H4 (cell line): ENCODE results near the gene MAPRE2. TPM values are rescaled to one million over a fixed set of nuclear protein-coding genes. Genes with fewer than 3 reads are reported as not detected.

Experiments
- DNase-seq: peaks from one replicate; pipeline ENCODE4 v3.0.0-alpha.2; 2015; ENCODE audit warnings: low spot score
- total RNA-seq: library from RNA; depleted of rRNA; stranded (reverse); fragments of >200 nt; shearing (Covaris generic); gene quantifications from 2 replicates; pipeline ENCODE4 v1.2.3, GENCODE V29; 2014; rRNA removed

Gene MAPRE2
- 20.7 and 32.6 TPM in 2 replicates for total RNA-seq

GRCh38 chr18:35040988-35041814, at the start of gene MAPRE2:
Gene MAPRE2 (plus strand): TSS chr18:35041413. CDS start chr18:35041540, 127 bp downstream.
- peak; percentile 97 for DNase-seq

DNA sequence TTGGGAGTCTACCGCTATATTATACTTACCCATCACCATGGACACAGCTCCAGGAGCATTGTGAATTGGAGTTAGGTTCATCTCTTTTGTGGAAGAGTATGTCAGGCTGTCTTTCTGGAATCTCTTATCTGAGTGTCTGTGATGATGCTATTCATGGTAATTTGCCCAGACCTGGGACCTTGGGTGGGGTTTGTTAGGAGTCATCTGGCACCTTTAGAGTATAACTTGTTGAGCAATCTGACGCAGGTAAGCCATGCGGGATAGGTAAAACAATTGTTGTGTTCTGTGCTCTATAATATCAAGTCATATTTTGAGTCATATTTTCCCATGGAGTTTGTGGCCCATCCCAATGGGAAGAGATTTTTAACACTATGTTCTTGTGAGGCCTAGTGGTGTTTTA, 49.7 kb upstream of the MAPRE2 start:
- DNase-seq, result no peak

GRCh38 chr18:34993289-34993688, 47.9 kb upstream of the MAPRE2 start:
- no peak for DNase-seq

- DNase-seq, result no peak
Observed at GRCh38 chr18:34995746-34996145, 45.5 kb upstream of the MAPRE2 start.

GRCh38 chr18:34998661-34999060, 42.6 kb upstream of the MAPRE2 start:
- DNase-seq, result no peak

DNA sequence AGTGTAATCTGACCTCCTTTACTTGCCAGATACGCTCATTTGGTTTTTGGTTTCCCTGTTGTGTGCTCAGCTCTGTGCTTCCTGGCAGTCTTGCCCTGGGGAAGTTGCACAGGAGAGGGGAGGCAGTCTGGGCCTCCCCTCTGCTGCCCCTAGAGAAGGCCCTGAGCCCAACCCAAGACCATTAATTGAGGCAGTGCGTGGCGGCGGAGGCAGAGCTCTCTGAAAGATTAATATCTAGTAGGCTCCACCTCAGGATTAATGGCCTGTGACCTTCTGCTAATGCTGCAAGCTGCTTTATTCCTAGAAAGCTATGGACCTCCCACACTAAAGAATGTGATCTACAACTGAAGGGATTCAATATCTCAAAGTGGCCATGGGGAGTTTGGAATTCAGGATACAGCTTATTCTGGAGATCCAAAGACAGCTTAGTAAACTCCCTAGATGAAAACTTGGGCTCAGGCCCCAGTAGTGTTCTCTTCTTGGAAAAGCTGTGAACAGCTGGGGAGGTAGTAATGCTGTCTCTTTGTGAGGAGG, 41.4 kb upstream of the MAPRE2 start:
- no peak for DNase-seq

- DNase-seq, result no peak
Observed at GRCh38 chr18:35000457-35000856, 40.8 kb upstream of the MAPRE2 start.

DNA sequence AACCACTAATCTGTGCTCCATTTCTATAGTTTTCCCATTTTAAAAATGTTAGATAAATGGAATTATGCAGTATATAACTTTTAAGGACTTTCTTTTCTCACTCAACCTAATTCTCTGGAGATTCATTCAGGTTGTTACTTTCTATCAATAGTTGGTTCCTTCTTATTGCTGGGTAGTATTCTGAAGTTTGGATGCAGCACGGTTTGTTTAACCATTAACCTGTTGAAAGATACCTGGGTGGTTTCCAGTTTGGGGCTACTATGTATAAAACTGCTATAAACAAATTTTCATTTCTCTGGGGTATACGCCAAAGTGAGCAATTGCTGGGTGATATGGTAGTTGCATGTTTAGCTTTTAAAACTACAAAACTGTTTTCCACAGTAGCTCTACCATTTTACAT, 39.1 kb upstream of the MAPRE2 start:
- no peak for DNase-seq

DNA sequence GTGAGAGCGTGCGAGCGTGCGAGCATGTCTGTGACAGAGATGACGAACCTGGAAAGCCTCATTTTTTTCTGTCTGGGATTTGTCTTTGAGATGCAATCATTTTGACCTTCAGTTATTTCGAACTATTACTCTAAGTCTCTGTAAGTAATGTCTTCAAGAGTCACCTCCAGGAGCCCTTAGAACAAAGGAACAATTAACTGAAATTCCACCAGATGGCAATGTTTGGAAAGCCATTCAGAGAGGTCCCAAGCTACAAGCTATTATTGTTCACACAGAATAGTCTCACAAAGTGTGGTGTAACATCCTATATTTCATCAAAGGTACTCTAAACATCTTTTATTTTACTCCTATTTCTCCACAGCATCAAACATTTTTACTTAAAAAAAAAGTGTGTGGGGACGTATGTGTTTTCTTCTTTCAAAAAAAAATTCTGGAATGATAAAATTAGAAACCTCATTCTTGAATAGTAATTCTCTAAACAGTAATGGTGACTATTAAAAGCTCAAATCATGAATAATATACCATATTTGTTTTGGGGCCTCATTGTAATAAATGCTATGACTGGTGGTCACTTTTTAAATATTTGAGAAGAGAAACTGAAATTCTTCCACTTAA, 35.1 kb upstream of the MAPRE2 start:
- DNase-seq, result peak; percentile 48

- DNase-seq, result no peak
Observed at GRCh38 chr18:35010156-35010555, 31.1 kb upstream of the MAPRE2 start.

DNA sequence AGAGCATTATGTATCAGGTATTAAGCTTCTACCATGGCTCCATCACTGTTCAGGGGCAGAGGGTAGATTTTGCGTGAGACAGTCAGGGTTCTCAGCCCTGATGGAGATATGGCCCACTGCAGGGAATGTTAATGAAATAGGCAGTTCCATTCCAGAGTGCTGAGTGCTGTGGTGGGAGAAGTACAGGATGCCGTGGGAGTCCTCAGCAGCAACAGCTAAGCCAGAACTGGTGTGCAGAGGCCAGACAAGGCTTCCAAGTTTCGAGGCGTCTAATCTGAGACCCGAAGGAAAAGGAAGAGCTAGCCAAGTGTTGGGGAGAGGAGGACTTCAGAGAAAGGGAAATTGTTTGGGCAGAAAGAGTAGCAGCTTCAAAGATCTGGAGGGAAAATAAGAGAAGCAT, 30.2 kb upstream of the MAPRE2 start:
- no peak for DNase-seq

DNA sequence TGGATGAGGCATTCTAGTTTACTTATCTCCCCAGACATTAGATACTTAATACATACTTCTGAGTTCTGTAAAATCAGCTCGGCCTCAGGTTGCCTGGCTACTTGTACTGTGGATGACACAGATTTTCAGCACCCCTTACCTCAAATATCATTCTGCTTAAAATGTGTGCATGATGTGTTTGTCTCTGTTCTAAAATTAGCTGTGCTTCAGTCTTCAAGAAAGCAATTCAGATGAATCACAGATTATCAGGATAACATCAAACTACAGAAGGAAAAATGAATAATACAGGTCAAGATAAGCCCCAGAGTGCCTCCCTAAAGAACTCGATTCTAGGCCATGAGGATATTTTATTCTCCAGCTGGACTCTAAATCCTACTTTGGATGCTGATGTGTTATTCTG, 21.3 kb upstream of the MAPRE2 start:
- DNase-seq, result no peak

DNA sequence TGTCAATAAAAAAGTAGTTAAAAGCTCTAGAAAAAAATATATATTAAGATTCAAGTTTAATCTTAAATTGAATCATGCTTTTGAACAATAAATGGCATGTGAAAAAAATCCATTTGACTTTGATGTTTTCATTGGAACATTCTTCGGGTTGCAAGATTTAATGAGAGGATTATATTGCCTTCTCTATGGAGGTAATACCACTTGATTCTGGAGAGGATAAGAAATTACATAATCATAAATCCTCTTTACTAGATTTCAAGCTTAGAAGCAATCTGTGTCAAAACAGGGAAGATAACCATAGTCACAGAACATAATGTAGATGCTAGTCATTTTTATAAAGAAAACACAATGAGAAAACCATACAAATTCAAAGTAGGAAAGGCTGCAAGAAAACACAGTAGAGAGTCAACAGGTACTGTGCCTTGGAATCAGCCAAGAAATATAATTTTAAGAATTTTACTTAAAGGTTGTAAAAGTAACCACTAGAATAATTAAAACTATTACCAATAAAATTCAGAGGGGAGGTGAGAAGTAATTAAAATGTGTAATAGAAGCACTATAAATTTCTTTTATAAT, 18.7 kb upstream of the MAPRE2 start:
- DNase-seq, result no peak

- DNase-seq, result no peak
Observed at GRCh38 chr18:35024196-35024595, 17.0 kb upstream of the MAPRE2 start.

- peak; percentile 29 for DNase-seq
Observed at GRCh38 chr18:35024965-35025364, 16.2 kb upstream of the MAPRE2 start.

GRCh38 chr18:35026407-35027061, 14.7 kb upstream of the MAPRE2 start:
- DNase-seq, result no peak

GRCh38 chr18:35027206-35027605, 14.0 kb upstream of the MAPRE2 start:
- DNase-seq, result no peak

DNA sequence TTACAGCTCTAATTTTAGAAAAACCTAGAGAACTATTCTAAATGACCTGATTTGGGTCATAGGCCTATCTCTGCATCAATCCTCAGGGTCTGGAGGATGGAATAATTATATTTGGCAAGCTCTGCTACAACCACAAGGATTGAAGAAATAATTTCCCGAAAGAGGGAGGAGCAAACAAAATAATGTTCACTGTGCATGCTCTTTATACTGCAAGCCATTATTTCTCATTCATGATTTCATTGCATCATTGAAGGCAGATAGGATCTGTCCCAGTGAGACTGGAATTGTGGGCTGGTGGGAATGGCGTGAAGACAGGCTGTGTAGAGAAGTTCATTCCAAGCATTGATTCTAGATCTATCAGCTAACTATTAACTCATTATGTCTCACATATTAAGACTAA, 12.7 kb upstream of the MAPRE2 start:
- DNase-seq, result no peak

DNA sequence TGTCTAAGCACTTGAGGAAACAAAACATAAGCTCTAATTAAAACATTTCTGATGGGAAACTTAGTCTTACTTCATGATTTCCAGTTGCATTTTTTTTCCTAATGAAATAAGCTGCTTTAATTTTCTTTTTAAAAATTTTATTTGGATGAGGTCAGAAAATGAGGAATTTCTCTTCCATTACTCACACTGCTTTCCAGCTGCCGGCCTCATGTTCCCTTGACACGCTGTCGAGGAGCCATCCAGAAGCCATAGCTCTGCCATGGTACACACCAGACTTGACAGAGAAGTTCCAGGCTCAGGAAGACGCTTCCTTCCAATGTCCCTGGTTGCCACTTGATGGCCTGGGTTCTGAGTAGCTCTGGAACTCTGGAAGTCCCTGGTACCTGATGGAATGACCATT, 12.1 kb upstream of the MAPRE2 start:
- no peak for DNase-seq

GRCh38 chr18:35029770-35030169, 11.4 kb upstream of the MAPRE2 start:
- peak; percentile 35 for DNase-seq

- no peak for DNase-seq
Observed at GRCh38 chr18:35030277-35030989, 10.8 kb upstream of the MAPRE2 start.

- no peak for DNase-seq
Observed at GRCh38 chr18:35032113-35032512, 9.1 kb upstream of the MAPRE2 start.
